HG03520 (cell line): ENCODE measurements around the gene CYP2B6.
"Not testable (repeated sequence)": the region's sequence is repeated elsewhere in the genome, so short reads cannot be mapped to it uniquely, and the experiment has no call there.

ENCODE experiments used
- ATAC-seq: cut with Tn5 transposase; IDR thresholded peaks from one replicate; pipeline ENCODE4 v1.9.1; 2021; ENCODE audit warnings: mild to moderate bottlenecking, moderate library complexity; ENCODE audit not compliant: unreplicated experiment

Gene CYP2B6

DNA sequence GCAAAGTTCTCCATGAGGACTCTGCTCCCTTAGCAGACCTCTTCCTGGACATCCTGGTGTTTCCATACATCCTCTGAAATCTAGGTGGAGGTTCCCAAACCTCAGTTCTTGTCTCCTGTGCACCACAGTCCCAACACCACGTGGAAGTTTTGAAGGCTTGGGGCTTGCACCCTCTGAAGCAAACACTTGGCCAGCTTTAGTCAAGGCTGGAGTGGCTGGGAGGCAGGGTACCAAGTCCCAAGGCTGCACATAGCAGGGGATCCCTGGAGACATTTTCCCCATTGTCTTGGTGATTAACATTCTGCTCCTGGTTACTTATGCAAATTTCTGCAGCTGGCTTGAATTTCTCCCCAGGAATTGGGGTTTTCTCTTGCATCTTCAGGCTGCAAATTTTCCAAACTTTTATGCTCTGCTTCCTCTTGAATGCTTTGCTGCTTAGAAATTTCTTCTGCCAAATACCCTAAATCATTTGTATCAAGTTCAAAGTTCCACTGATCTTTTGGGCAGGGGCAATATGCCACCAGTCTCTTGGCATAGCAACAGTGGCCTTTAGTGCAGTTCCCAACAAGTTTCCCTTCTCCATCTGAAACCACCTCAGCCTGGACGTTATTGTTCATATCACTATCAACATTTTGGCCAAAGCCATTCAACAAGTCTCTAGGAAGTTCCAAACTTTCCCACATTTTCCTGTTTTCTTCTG is 10.2 kb upstream of the CYP2B6 start:
- ATAC-seq, result not testable (repeated sequence)

DNA sequence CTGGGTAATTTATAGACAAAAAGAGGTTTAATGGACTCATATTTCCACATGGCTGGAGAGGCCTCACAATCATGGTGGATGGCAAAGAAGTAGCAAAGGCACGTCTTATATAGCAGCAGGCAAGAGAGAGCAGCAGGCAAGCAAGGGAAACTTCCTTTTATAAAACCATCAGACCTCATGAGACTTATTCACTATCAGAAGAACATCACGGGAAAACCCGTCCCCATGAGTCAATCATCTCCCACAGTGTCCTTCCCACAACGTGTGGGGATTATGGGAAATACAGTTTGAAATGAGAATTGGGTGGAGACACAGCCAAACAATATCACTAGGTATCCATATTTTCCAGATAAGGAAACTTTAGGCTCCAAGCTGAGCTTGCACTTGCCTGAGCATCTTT is 9.5 kb upstream of the CYP2B6 start:
- no peak for ATAC-seq

DNA sequence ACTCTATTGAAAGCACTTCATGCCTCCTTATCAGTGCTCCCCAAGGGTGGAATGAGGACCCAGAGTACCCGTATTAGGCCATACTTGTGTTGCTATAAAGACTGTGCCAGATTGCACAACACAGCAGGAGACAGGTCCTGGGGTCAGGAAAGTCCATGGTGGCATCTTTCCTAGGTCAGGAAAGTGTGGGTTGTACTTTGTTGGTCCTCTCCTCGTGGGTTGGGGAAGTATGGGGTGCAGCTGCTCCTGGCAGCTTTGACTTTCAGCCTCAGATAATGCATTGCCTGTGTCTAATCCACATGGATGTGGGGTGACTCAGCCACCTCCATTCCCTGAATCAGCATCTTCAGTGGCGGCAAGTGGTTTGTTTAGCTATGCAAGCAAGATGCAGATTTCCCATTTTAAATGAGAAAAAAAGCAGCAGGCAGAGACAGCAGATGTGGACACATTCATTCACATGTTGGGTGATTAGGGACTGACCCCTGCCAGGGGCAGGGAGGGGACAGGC is 8.4 kb upstream of the CYP2B6 start:
- no peak for ATAC-seq

DNA sequence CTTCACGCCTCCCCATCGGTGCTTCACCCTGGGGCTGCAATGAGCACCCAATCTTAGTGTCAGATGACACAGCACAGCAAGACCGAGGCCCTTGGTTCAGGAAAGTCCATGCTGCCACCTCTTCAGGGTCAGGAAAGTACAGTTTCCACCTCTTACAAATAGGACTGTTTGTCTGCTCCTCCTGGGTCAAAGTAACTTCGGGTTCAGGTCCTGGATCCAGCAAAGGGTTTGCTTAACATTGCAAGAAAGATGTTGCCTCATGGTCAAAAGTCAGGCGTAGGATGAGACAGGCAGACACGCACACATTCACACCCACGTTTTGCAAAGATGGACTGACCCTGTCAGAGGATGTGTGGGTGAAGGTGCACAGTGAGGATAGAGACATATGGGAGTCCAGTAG is 1.6 kb upstream of the CYP2B6 start:
- no peak for ATAC-seq

DNA sequence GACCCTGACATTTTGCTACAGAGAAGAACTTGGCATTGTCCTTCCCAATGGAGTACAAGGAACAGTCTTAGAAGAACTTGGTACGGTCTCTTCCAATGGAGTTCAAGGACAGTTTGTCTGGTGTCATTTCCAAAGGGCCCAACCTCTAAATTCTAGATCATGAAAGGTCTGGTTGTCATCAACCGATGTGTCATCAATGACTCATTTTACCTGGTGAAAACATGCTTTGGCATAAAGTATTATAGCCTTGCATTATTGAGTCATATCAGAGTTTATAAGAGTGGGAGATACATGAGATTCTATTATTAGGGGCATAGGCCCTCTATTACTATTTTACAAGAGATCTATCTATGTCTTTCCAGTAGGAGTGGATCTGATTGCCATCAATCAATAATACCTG is 4.3 kb downstream of the CYP2B6 start:
- ATAC-seq, result no peak

DNA sequence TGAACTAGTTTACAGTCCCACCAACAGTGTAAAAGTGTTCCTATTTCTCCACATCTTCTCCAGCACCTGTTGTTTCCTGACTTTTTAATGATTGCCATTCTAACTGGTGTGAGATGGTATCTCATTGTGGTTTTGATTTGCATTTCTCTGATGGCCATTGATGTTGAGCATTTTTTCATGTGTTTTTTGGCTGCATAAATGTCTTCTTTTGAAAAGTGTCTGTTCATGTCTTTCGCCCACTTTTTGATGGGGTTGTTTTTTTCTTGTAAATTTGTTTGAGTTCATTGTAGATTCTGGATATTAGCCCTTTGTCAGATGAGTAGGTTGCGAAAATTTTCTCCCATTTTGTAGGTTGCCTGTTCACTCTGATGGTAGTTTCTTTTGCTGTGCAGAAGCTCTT is 7.9 kb downstream of the CYP2B6 start:
- ATAC-seq, result not testable (repeated sequence)

DNA sequence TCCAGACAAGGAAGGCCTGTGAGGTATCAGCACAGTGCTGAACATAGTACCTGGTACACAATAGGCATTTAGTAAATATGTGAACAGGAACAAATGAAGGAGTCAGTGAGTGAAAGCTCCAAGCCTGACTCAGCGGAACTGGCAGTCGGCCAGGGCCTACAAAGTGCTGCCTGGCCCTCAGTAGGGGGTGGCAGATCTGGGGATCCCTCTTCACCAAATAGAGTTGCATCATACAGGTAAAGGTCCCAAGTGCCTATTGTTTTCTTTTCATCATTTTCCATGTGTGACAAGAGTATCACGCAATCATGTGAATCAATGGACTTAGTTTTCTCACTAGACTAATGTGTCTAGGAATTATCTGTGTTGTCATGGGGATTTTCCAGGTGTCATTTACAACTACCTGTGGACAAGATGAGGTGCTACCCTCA is 9.2 kb downstream of the CYP2B6 start:
- ATAC-seq, result no peak

DNA sequence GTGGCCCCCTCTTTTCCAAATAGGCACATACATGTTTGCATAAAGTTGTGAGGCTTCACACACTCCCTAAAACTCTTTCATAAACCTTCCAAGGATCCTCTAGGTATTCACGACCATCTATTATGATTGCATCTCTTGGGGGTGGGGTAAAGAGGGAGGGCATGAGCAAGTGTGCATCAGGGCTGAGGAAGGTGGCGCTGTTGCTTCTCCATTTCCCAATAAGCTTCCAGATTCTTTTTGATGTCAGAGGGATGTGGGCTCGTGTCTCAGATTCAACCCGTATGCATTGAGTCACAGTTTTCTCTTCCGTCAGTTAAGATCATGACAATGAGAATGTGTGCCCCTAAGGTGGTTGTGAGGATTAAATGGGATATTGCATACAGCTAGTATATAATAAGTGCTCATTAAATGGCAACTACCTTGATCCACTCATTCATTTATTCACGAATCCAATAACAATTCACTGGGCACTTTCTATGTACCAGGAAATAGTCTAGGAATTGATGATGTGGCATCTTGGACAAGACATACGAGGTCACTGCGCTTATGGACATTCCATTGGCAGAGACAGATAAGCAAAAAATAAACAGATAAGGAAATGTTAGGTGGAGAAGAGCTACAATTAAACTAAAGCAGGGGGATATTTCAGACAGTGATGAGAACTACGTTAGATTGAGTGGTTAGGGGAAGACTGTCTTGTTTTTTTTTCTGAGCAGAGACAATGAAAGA is 10.3 kb downstream of the CYP2B6 start:
- ATAC-seq, result no peak

DNA sequence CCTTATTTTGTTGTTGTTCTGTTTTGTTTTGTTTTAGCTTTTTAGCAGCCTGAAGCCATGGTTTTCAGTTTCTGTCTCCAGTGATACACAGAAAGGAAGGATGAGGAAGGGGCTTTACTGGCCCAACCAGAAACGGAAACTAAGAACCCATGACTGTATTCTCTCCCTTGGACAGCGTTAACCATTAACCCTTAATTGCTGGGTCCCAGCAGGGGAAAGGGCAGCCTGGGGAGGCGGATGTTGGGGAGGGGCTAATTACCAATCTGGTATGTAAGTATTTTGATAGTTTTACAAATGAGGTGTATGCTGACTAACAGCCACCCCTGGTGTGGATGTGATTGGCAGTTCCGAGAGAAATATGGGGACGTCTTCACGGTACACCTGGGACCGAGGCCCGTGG is 12.6 kb downstream of the CYP2B6 start:
- ATAC-seq, result not testable (repeated sequence)

DNA sequence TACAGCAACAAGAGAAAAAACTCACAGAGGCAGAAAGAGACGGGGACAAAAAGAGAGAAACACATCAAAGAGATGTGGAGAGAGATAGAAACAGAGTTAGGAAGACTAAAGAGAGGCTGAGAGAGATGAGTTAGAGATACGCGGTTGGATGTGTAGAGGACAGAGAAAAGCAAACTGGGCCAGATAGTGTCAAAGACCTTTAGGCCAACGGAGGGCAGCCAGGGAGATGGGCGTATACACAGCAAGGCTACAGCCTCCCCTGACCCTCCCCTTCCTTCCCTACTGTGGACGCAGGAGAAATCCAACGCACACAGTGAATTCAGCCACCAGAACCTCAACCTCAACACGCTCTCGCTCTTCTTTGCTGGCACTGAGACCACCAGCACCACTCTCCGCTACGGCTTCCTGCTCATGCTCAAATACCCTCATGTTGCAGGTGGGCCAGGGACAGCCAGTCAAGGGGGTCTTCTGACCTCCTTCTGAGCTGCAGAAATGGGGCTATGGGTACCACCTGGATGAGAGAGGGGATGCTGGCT is 18.7 kb downstream of the CYP2B6 start:
- no peak for ATAC-seq

DNA sequence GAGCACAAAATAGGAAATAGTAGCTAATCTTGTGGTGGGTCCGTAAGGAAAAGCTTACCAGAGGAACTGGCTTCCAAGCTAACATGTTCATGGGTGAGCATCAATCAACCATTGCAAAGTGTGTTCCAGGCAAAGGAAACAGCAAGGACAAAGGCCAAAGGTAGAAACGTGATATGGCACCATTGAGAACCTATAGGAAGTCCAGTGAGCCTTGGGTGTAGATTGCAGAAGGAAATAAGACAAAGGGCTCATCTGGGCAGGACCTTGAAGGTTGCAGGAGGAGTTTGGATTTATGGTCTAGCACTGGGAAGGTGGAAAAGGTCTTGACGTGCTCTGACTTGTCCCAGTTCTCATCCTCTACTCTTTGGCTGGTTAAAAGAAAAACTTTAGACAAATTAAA is 22.3 kb downstream of the CYP2B6 start:
- no peak for ATAC-seq

DNA sequence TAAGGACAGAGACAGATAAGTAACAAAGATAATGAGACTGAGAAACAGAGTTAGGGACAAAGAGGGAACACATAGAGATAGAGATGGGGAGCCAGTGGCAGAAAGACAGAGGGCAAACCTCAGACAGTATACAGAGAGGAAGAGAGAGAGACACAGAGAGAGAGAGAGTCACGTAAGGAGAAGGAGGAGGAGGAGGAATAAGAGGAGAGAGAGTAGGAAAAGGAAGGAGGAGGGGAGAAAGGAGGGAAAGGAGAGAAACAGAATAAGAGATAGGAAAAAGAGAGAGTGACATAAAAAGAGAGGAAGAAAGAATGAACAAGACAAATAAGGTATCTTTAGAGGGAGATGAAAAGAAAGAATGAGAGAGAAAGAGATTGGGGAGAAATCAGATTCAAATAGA is 23.6 kb downstream of the CYP2B6 start:
- ATAC-seq, result no peak

DNA sequence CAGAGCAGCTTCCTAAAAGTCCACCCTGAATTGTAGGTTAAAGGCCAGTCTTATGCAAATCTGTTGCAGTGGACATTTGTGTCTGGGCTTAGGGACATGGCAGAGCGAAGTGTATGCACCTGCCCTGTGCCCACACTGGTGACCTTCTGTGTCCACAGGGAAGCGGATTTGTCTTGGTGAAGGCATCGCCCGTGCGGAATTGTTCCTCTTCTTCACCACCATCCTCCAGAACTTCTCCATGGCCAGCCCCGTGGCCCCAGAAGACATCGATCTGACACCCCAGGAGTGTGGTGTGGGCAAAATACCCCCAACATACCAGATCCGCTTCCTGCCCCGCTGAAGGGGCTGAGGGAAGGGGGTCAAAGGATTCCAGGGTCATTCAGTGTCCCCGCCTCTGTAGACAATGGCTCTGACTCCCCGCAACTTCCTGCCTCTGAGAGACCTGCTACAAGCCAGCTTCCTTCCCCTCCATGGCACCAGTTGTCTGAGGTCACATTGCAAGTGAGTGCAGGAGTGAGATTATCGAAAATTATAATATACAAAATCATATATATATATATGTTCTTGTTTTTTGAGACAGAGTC is 25.5 kb downstream of the CYP2B6 start:
- ATAC-seq, result no peak

DNA sequence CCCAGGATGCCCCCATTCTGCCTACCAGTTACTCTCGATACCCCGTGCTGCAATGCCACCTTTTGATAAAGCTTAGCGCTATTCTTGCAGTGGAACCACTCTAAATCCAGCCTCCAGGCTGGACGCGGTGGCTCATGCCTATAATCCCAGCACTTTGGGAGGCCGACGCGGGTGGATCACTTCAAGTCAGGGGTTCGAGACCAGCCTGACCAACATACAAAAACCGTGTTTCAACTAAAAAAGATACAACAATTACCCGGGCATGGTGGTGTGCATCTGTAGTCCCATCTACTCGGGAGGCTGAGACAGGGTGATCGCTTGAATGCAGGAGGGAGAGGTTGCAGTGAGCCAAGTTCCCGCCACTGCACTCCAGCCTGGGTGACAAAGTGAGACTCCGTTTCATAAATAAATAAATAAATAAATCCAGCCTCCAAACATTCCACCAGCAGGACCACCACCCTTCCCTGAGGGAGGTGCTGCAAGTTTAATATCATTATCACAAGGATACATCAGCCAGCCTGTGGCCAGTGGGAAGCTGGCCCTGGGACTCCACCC is 27.7 kb downstream of the CYP2B6 start:
- ATAC-seq, result no peak

DNA sequence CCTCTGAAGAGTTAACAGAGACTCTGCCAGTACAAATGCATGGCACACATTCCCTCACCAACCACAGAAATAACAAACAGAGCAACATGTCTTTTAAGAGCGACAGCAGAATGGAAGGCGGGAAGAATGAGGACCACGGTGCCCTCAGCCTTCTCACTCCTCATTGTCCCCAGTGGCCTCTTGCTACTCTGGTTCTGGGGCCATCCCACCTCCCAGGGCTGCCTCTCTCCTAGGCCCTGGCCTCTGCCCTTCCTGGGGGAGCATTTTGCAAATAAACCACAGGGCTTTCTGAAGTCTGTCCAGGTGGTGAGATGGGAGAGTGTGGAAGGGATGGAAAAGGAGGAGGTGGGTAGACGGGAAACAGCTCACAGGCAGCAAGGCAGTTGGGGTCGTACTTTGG is 28.3 kb downstream of the CYP2B6 start:
- ATAC-seq, result no peak

DNA sequence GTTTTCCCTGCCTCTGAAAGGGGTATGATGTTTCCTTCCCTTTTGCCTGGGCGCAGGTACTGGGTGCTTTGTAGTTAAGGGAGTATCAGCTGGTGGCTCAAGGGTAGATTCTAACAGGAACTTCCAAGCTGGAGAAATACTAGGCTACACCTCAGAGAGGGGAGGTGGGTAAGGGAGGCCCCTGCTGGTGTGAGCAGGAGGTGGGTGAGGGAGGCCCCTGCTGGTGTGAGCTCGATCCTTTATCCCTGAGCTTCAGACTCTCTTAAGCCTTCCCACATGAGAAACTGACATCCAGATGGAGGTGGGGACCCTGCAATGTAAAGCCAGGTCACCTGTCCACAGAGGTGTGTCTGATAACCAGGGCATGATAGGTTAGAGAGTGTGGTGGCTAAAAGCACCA is 32.1 kb downstream of the CYP2B6 start:
- no peak for ATAC-seq

DNA sequence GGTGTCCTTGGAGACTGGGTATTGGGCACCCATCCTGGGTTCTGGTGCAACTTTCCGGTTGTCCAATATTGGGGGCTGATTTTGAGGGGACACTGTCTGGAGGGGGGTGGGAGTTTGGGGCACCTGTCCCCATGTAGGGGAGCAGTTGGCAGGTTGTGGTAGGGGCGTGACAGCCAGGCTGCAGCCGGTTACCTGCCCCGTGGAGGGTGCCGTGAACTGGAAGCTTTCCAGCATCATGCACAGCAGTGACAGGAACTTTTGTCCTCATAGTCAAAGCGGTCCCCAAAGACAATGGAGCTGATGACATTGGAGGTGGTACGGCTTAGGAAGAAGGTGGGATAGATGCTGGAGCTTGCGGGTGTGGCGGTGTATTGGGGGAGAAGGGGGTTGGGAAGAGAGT is 34.3 kb downstream of the CYP2B6 start:
- no peak for ATAC-seq

DNA sequence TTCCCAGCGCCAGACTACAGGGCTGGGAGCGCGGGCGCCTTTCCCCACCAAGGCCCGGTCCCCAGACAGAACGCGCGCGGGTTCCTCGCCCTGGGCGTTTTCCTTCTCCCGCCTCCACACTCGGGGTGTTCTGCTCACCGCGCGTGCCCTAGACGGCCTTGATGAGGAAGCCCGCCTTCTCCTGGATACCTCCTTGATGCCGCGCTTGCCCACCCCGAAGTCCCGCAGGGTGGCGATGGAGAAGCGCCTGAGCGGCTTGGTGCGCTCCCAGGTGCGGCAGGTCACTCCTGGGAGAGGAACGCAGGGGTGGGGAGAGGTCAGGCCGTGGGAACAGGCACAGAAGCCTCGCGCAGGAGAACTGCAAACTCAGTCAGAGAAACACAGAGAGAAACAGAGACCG is 34.8 kb downstream of the CYP2B6 start:
- ATAC-seq, result no peak

DNA sequence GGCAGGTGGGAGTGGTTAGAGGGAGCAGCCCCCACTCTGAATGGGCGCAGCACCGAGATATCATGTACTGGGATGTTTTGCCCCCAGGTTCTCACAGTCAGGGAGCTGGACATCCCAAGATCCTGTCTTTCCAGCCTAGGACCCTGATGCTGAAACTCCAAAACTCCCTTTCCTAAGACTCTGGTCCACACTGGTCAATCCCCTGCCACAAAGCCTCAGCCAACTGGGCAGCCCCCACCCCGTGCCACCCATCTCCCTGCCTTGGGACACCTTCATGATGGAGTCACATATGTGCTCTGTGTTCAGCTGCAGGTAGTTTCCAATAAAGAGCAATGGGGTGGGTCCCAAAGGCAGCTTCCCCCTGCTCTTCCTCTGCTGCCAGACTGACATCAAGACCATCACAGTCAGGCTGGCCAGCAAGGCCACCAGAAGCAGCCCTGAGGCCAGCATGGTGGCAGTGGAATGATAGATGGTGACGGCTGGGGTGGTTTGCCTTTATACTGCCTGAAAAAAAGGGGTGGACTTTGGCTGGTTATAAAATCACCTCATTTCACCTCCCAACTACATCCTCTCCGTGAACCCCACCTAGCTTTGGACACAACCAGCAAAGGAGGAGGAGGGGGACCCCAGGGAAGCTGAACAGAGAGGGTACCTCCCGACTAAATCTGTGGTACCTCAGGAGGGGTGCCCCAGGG is 36.3 kb downstream of the CYP2B6 start:
- ATAC-seq, result no peak

DNA sequence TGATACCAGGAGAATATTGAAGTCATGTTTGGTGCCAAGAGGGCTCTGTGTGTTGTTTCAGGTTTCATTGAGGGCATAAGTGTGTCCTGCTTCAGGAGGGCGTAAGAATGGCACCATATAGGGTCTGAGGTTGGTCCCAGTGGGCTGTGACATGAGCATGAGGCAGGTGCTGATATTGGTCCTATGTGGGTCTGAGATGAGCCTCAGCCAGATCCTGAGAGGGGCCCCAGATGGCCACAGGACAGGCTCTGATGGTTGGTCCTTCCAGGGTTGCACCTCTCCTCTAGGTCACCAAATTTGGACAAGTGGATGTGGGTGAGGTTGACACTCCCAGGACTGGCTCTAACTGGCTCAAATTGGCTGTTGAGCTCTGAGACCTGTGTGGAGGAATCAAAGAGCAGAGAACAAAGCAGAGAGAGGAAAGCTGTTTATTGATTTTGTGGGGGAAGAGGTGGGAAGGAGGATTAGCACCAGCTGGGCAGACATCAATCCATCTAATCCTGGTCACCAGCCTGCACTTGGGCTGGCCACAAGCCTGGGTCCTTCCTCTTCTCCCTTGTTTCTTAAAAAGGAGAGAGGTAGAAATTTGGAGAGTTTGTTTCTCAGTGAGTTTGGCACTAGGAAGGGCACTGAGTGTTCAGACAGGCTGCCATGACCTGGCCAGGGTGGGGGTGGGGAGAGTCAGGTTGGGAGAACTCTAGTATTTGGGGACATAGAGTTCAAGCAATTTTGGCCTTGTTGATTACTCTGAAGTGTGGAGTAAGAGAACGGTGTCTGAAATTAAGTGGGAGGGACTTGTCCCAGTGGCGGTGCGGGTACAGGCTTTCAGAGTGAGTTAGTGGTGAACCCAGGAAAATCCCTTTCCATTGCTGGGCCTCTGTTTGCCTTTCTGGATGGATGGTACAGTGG is 38.7 kb downstream of the CYP2B6 start:
- ATAC-seq, result no peak
